HCT116 (cell line): ENCODE measurements around the gene C19orf18. TPM values are rescaled to one million over a fixed set of nuclear protein-coding genes. Genes with fewer than 3 reads are reported as not detected.

Experiments used
- ATAC-seq: fragments of 200-7000 bp; cut with Tn5 transposase; 2 replicates; pipeline ENCODE4 v1.9.1; 2020; ENCODE audit warnings: mild to moderate bottlenecking, moderate library complexity
- BruUV-seq: library from RNA; stranded (reverse); fragments of 400-500 nt; replicated peaks from 2 replicates; lab custom pipeline; 2021; lab: Mats Ljungman, UMichigan
- CTCF ChIA-PET: fragments of 300-600 bp; sonication (Branson Sonifier 250); formaldehyde crosslinking; loops from one replicate; lab custom pipeline; 2021; ENCODE audit warnings: antibody characterized with exemption; lab: Charles Lee
- POLR2A ChIA-PET: fragments of 300-600, 350-600 bp; sonication (Branson Sonifier 250); formaldehyde crosslinking; loops from one replicate; lab custom pipeline; 2021; ENCODE audit warnings: antibody characterized with exemption; lab: Charles Lee
- RAD21 ChIA-PET, 2 experiments: fragments of 300-600 bp; sonication (Branson Sonifier 250); formaldehyde crosslinking; loops; one replicate each; lab custom pipeline; 2023; ENCODE audit warnings: low total read pairs in 2 of 2; ENCODE audit not compliant: uncharacterized antibody in 2 of 2, unreplicated experiment in 2 of 2, low non-redundant PET in 1 of 2; lab: Charles Lee
- DNase-seq: peaks from one replicate; pipeline ENCODE4 v3.0.0-alpha.2; 2010; ENCODE audit warnings: low read depth, low spot score
- H2AFZ ChIP-seq: fragments of 200-600 bp; shearing (Covaris generic), sonication (generic); 2 replicates; pipeline ENCODE4 v1.6.1; 2017; ENCODE audit warnings: low read depth, mixed run types, mixed read lengths, antibody characterized with exemption, low read length; ENCODE audit not compliant: poor library complexity, severe bottlenecking
- H3K27ac ChIP-seq: 2 replicates; pipeline ENCODE4 v1.5.1; 2012; ENCODE audit warnings: low read depth, low read length
- H3K27me3 ChIP-seq: fragments of 200-600 bp; sonication (generic); 2 replicates; pipeline ENCODE4 v1.6.1; 2016; ENCODE audit warnings: mixed run types, low read length, mixed read lengths; ENCODE audit not compliant: insufficient read depth
- H3K36me3 ChIP-seq, 2 experiments: fragments of 200-500 bp in 1 of 2; fragments of 200-600 bp in 1 of 2; sonication (Bioruptor generic) in 1 of 2; sonication (generic) in 1 of 2; 2 replicates each; pipeline versions ENCODE4 v1.5.1 to v1.6.1; 2014 to 2016; ENCODE audit warnings: low read length in 2 of 2, inconsistent platforms in 1 of 2, mixed read lengths in 1 of 2, mixed run types in 1 of 2; ENCODE audit not compliant: insufficient read depth in 2 of 2, control insufficient read depth in 1 of 2
- H3K4me1 ChIP-seq, 2 experiments: fragments of 200-600 bp in 1 of 2; sonication (generic) in 1 of 2; 2 replicates each; pipeline versions ENCODE4 v1.5.1 to v1.6.1; 2012 to 2017; ENCODE audit warnings: low read length in 2 of 2, inconsistent platforms in 1 of 2, mild to moderate bottlenecking in 1 of 2, mixed read lengths in 1 of 2, mixed run types in 1 of 2, moderate library complexity in 1 of 2; ENCODE audit not compliant: insufficient read depth in 2 of 2, control insufficient read depth in 1 of 2
- H3K4me2 ChIP-seq: fragments of 200-600 bp; sonication (generic); 2 replicates; pipeline ENCODE4 v1.6.1; 2017; ENCODE audit warnings: mixed run types, low read length, mixed read lengths
- H3K4me3 ChIP-seq, 2 experiments: fragments of 200-600 bp in 1 of 2; sonication (generic) in 1 of 2; replicated peaks in 1 of 2; 2 replicates each; pipeline ENCODE4 v1.5.1; 2011 to 2016; ENCODE audit warnings: low read length in 2 of 2, control low read depth in 1 of 2, low read depth in 1 of 2, mild to moderate bottlenecking in 1 of 2, mixed read lengths in 1 of 2, mixed run types in 1 of 2
- H3K79me2 ChIP-seq: fragments of 200-600 bp; sonication (generic); 2 replicates; pipeline ENCODE4 v1.6.1; 2017; ENCODE audit warnings: mild to moderate bottlenecking, mixed run types, low read length, moderate library complexity, mixed read lengths; ENCODE audit not compliant: insufficient read depth
- H3K9ac ChIP-seq: fragments of 200-600 bp; sonication (generic); 2 replicates; pipeline ENCODE4 v1.6.1; 2016; ENCODE audit warnings: low read length, mixed read lengths
- H3K9me2 ChIP-seq: fragments of 200-600 bp; sonication (generic), shearing (Covaris generic); 2 replicates; pipeline ENCODE4 v1.6.1; 2017; ENCODE audit warnings: mixed run types, mild to moderate bottlenecking, moderate library complexity; ENCODE audit not compliant: insufficient read depth
- H3K9me3 ChIP-seq, 2 experiments: fragments of 200-500 bp in 1 of 2; fragments of 200-600 bp in 1 of 2; sonication (Bioruptor generic) in 1 of 2; sonication (generic) in 1 of 2; 2 replicates each; pipeline ENCODE4 v1.6.1; 2014 to 2017; ENCODE audit warnings: low read length in 2 of 2, mixed read lengths in 2 of 2, inconsistent platforms in 1 of 2, low read depth in 1 of 2, mild to moderate bottlenecking in 1 of 2, mixed run types in 1 of 2, moderate library complexity in 1 of 2; ENCODE audit not compliant: control insufficient read depth in 1 of 2, insufficient read depth in 1 of 2
- H4K20me1 ChIP-seq: fragments of 200-600 bp; sonication (generic), shearing (Covaris generic); 2 replicates; pipeline ENCODE4 v1.6.1; 2017; ENCODE audit warnings: mixed run types, mild to moderate bottlenecking, moderate library complexity; ENCODE audit not compliant: insufficient read depth
- ELF1 ChIP-seq: IDR thresholded peaks from 2 replicates; pipeline ENCODE4 v1.6.1; 2012; ENCODE audit warnings: low read depth, borderline replicate concordance
- EZH2phosphoT487 ChIP-seq: fragments of 200-600 bp; IDR thresholded peaks from 2 replicates; pipeline ENCODE4 v1.6.1; 2018; ENCODE audit warnings: antibody characterized with exemption, borderline replicate concordance
- MAX ChIP-seq: IDR thresholded peaks from 2 replicates; pipeline ENCODE4 v1.6.1; 2012
- REST ChIP-seq: IDR thresholded peaks from 2 replicates; pipeline ENCODE4 v1.6.1; 2012; ENCODE audit warnings: low read depth
- SP1 ChIP-seq: IDR thresholded peaks from 2 replicates; pipeline ENCODE4 v1.6.1; 2012; ENCODE audit warnings: low read depth
- TCF7L2 ChIP-seq: IDR thresholded peaks from 2 replicates; pipeline ENCODE4 v1.7.0; 2011; ENCODE audit warnings: borderline replicate concordance, inconsistent platforms; ENCODE audit not compliant: insufficient read depth, insufficient read length; ENCODE audit errors: extremely low read depth
- YY1 ChIP-seq: IDR thresholded peaks from 2 replicates; pipeline ENCODE4 v1.6.1; 2011; ENCODE audit warnings: low read length, low read depth, moderate library complexity, mild to moderate bottlenecking; ENCODE audit not compliant: insufficient replicate concordance; ENCODE audit errors: extremely low read depth
- ZBTB33 ChIP-seq: IDR thresholded peaks from 2 replicates; pipeline ENCODE4 v1.6.1; 2011; ENCODE audit warnings: mild to moderate bottlenecking, low read length, moderate library complexity; ENCODE audit not compliant: insufficient replicate concordance; ENCODE audit errors: extremely low read depth
- ZNF274 ChIP-seq: fragments of 200-500 bp; sonication (Bioruptor generic); IDR thresholded peaks from 2 replicates; pipeline ENCODE4 v1.6.1; 2014; ENCODE audit warnings: mild to moderate bottlenecking, low read depth, low read length, inconsistent platforms
- intact Hi-C: fragments of 100-400 bp; cut with micrococcal nuclease; formaldehyde crosslinking; loops from 2 replicates; pipeline ENCODE4 v1.10.0; 2022
- total RNA-seq: library from RNA; stranded (reverse); gene quantifications from one replicate; pipeline ENCODE4 v1.2.1, GENCODE V29; 2021; ENCODE audit not compliant: unreplicated experiment

The C19orf18 gene
- total RNA-seq, 1 experiment from 2014 or later, result not detected

DNA sequence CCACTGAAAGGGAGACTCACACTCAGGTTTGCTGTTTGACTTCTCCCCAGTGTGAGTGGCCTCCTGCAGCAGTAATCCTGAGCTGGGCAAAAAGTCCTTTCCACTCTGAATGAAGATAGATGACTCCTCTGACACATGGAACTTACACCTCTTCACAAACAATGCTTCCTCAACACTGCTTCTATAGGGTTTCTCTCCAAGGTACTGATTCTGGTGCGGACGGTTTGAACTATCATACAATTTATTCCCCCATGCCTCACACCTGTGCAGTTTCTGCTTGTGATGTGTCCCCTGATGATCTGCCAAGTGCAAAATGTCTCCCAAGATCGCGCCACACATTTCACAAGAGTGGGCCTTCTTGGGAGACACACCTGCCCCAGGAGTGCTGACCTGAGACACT, 46.7 kb downstream of the C19orf18 start:
- ChIA-PET RAD21 (no interaction called here), CTCF (no interaction called here), POLR2A (no interaction called here)
- Histone ChIP-seq H3K4me2 (no peak overlapping the region), H4K20me1 (no peaks in the 10 kb centered on the region), H3K27ac (no peak overlapping the region), H3K27me3 (no peaks in the 10 kb centered on the region), H3K9me3 (peaks cover 9 to 17% of the 10 kb centered on the region in 2 experiments; a peak in 2 of 4 replicates), H3K4me3 (no peak overlapping the region), H2AFZ (no peak overlapping the region), H3K79me2 (no peaks in the 10 kb centered on the region), H3K36me3 (no peaks in the 10 kb centered on the region), H3K4me1 (no peaks in the 10 kb centered on the region), H3K9ac (no peak overlapping the region), H3K9me2 (no peaks in the 10 kb centered on the region)
- no TSS peak for BruUV-seq
- no peak for ATAC-seq
- no peak for DNase-seq
- TF ChIP-seq REST, result no peak
- TF ChIP-seq ELF1, result no peak
- no peak for TF ChIP-seq MAX
- TF ChIP-seq EZH2phosphoT487, result no peak
- TF ChIP-seq ZNF274, result no peak
- TF ChIP-seq ZBTB33, result no peak
- TF ChIP-seq SP1, result no peak
- no peak for TF ChIP-seq YY1
- TF ChIP-seq TCF7L2, result no peak
- intact Hi-C loops, result no loop called here
